ENCODE results near the gene ZNF37A.
"Not testable (repeated sequence)": the region's sequence is repeated elsewhere in the genome, so short reads cannot be mapped to it uniquely, and the experiment has no call there.

The ZNF37A gene

DNA sequence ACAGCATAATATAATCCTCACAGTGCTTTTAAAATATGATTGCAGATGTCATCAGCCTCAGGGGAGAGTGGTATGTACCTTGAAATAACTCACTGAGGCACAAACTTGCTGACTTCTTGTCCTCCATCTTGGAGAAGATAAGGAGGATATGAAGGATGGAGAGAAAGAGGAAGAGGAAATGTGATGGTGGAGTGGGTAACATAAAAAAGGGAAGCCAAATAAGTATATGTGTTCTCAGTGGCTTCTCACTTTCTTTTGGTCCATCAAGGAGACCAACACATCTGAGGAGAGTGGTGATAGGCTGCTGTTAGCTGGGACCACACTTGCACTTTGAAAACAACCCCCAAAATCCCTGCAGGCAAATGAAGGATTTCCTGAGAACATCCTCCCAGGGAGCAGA lies 21.6 kb upstream of the ZNF37A start:
- TF ChIP-seq, protein P1, sequence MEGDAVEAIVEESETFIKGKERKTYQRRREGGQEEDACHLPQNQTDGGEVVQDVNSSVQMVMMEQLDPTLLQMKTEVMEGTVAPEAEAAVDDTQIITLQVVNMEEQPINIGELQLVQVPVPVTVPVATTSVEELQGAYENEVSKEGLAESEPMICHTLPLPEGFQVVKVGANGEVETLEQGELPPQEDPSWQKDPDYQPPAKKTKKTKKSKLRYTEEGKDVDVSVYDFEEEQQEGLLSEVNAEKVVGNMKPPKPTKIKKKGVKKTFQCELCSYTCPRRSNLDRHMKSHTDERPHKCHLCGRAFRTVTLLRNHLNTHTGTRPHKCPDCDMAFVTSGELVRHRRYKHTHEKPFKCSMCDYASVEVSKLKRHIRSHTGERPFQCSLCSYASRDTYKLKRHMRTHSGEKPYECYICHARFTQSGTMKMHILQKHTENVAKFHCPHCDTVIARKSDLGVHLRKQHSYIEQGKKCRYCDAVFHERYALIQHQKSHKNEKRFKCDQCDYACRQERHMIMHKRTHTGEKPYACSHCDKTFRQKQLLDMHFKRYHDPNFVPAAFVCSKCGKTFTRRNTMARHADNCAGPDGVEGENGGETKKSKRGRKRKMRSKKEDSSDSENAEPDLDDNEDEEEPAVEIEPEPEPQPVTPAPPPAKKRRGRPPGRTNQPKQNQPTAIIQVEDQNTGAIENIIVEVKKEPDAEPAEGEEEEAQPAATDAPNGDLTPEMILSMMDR (IDR thresholded peaks at IDR 0.05; ENCODE audit: low read depth, low read length, missing control alignments), result no peak
- no peak overlapping the region for H3K4me3 ChIP-seq (ENCODE audit: low read depth, low read length)
- no peak for DNase-seq (ENCODE audit: low read depth)

DNA sequence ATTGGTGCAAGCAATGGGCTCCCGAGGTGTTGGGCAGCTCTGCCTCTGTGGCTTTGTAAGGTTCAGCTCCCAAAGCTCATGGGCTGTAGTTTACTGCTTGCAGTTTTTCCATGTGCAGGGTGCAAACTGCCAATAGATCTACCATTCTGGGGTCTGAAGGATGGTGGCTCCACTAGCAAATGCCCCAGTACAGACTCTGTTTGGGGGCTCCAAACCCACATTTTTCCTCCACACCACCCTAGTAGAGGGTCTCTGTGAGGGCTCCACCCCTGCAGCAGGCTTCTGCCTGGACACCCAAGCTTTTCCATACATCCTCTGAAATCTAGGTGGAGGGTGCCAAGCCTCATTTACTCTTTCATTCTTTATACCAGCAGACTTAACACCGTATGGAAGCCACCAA lies 17.4 kb upstream of the ZNF37A start:
- TF ChIP-seq, protein P1 (IDR thresholded peaks at IDR 0.05; ENCODE audit: low read depth, low read length, missing control alignments), result no peak
- no peak for DNase-seq (ENCODE audit: low read depth)
- H3K4me3 ChIP-seq (ENCODE audit: low read depth, low read length), result no peak overlapping the region

DNA sequence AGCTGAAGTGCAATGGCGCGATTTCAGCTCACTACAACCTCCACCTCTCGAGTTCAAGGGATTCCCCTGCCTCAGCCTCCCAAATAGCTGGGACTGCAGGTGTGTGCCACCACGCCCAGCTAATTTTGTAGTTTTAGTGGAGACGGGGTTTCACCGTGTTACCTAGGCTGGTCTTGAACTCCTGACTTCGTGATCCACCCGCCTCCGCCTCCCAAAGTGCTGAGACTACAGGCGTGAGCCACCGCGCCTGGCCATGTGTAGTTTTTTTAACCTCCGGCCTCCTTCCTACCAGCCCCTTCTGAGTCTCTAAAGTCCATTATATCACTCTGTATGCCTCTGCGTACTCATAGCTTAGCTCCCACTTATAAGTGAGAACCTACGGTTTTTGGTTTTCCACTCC lies 819 bp upstream of the ZNF37A start:
- not testable (repeated sequence) for DNase-seq (ENCODE audit: low read depth); H3K4me3 ChIP-seq (ENCODE audit: low read depth, low read length)

DNA sequence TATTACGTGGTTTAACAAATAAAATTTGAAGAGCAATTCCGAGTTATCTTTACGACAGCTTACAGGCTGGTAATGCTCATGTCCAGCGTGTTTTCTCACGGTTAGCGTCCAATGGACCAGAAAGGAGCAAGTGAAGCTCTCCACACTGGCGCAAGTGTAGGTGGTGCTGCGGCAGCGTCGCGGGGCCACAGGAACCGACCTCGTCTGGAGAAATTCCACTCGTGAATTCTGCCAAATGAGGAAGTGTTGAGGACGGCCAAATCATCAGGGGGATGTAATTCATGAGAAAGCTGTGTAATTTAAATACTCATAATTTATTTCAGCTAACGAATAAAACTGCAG lies 350 bp upstream of the ZNF37A start:
- TF ChIP-seq, protein P1 (IDR thresholded peaks at IDR 0.05; ENCODE audit: low read depth, low read length, missing control alignments), result no peak
- H3K4me3 ChIP-seq (ENCODE audit: low read depth, low read length), result peak overlapping the region; percentile 91
- no peak for DNase-seq (ENCODE audit: low read depth)

DNA sequence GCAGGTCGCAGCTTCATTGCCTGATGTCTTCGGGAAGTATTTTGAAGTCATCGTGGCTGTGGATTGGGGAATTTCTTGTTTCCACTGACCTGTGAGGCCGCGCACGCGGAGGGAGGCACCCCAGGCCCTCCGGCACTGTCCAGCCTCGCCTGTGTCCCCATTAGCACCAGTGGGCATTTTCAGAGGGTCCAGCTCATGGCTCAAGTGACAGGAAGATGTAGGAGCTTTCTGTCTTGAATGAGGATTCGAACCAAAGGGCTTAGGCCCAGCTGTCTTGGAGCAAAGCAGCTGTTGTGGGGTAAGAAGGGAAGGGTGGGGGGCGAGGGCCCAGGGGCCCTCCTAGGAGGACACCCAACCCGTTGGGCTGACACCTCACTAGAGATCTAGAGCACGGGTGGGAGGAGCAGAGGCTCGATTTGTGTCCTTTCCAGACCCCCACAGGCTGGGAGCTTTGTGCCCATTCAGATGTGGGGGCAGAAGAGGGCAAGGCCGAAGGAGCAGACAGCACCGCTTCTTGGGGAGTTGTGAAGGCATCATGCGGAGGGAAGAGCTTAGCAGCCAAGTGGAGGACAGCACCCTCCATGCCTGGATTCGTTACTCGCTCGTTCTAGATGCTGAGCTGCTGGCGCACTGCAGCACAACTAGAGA lies 914 bp downstream of the ZNF37A start:
- no peak for DNase-seq (ENCODE audit: low read depth)
- TF ChIP-seq, protein P1 (IDR thresholded peaks at IDR 0.05; ENCODE audit: low read depth, low read length, missing control alignments), result no peak
- H3K4me3 ChIP-seq (ENCODE audit: low read depth, low read length), result peak overlapping the region; percentile 91

DNA sequence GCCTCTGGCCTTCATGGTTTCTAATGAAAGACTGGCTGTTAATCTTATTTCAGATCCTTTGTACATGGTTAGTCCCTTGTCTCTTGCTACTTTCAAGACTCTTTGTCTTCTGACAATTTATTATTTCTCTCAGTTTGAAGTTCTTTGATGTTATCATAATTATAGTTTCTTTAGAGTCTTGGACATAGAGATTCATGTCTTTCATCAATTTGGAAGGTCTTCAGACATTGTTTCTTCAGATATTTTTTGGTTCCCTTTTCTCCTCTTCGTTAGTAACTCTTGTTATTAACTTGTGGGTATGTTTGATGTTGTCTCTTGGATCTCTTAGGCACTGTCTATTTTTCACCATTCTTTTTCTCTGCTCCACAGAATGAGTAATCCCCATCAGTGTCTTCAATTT lies 8.7 kb downstream of the ZNF37A start:
- TF ChIP-seq, protein P1 (IDR thresholded peaks at IDR 0.05; ENCODE audit: low read depth, low read length, missing control alignments), result no peak
- no peak for DNase-seq (ENCODE audit: low read depth)
- no peak overlapping the region for H3K4me3 ChIP-seq (ENCODE audit: low read depth, low read length)

DNA sequence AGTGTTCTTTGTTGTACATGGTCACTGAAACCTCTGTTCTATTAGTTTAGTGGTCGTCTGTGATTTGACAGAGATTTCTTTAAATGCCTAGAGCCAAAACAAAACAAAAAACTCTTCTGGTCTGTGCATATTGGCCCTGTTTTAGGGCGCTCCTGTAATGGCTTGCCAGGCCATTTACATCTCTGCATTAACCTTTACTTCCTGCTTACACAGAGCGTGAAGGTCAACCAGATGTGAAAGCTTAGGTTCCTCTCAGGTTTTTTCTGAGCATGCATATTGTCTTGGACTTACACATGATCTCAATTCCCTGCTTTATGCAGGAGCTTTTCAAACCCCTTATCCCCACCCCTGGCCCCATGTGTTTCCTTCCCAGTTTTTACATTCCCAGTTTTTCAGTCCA lies 9.6 kb downstream of the ZNF37A start:
- TF ChIP-seq, protein P1 (IDR thresholded peaks at IDR 0.05; ENCODE audit: low read depth, low read length, missing control alignments), result no peak
- H3K4me3 ChIP-seq (ENCODE audit: low read depth, low read length), result no peak overlapping the region
- no peak for DNase-seq (ENCODE audit: low read depth)
